HG03066 (cell line): ENCODE results near the gene ZBTB48.
"Not testable (repeated sequence)": the region's sequence is repeated elsewhere in the genome, so short reads cannot be mapped to it uniquely, and the experiment has no call there.

Experiments used
- ATAC-seq: cut with Tn5 transposase; IDR thresholded peaks from one replicate; pipeline ENCODE4 v1.9.1; 2021; ENCODE audit warnings: low read depth; ENCODE audit not compliant: unreplicated experiment

The ZBTB48 gene

GRCh38 chr1:6579374-6580118 is at the start of gene ZBTB48:
TSS of gene ZBTB48 (plus strand) at chr1:6579994. CDS start at chr1:6580610, 616 bp downstream.
- ATAC-seq, result peak; percentile 87

GRCh38 chr1:6530504-6531160 is 49.2 kb upstream of the ZBTB48 start:
- ATAC-seq, result no peak

GRCh38 chr1:6531996-6532395 is 47.8 kb upstream of the ZBTB48 start:
- ATAC-seq, result no peak

GRCh38 chr1:6534248-6534822 is 45.5 kb upstream of the ZBTB48 start:
- no peak for ATAC-seq

- no peak for ATAC-seq
Observed at GRCh38 chr1:6535214-6535613, 44.6 kb upstream of the ZBTB48 start.

- no peak for ATAC-seq
Observed at GRCh38 chr1:6536291-6536690, 43.5 kb upstream of the ZBTB48 start.

GRCh38 chr1:6538956-6539355 is 40.8 kb upstream of the ZBTB48 start:
- no peak for ATAC-seq

GRCh38 chr1:6544831-6545230 is 35.0 kb upstream of the ZBTB48 start:
- no peak for ATAC-seq

GRCh38 chr1:6545276-6546112 is 34.3 kb upstream of the ZBTB48 start:
- no peak for ATAC-seq

- ATAC-seq, result no peak
Observed at GRCh38 chr1:6546326-6546725, 33.5 kb upstream of the ZBTB48 start.

- ATAC-seq, result no peak
Observed at GRCh38 chr1:6547301-6547700, 32.5 kb upstream of the ZBTB48 start.

- ATAC-seq, result peak; percentile 93
Observed at GRCh38 chr1:6554031-6554906, 25.5 kb upstream of the ZBTB48 start, which contains the start of gene NOL9. TSS of gene NOL9 (minus strand) at chr1:6554513. CDS start at chr1:6554502, 11 bp downstream.

- no peak for ATAC-seq
Observed at GRCh38 chr1:6554907-6555778, 24.7 kb upstream of the ZBTB48 start, which contains the start of gene TAS1R1. TSS of gene TAS1R1 (plus strand) at chr1:6555307. CDS start at chr1:6555374, 67 bp downstream.

GRCh38 chr1:6557597-6557996 is 22.2 kb upstream of the ZBTB48 start:
- ATAC-seq, result no peak

GRCh38 chr1:6559161-6559560 is 20.6 kb upstream of the ZBTB48 start:
- ATAC-seq, result not testable (repeated sequence)

GRCh38 chr1:6560267-6560666 is 19.5 kb upstream of the ZBTB48 start:
- ATAC-seq, result no peak

- no peak for ATAC-seq
Observed at GRCh38 chr1:6569033-6569432, 10.8 kb upstream of the ZBTB48 start.

- no peak for ATAC-seq
Observed at GRCh38 chr1:6570100-6570499, 9.7 kb upstream of the ZBTB48 start.

GRCh38 chr1:6570987-6571386 is 8.8 kb upstream of the ZBTB48 start:
- ATAC-seq, result no peak
